PFSK-1 (cell line): ENCODE measurements around the gene MBD2.

Experiments
- FOXP2 ChIP-seq: optimal IDR thresholded peaks from 2 replicates; pipeline ENCODE3; 2011; ENCODE audit warnings: borderline replicate concordance, control low read depth, inconsistent platforms; ENCODE audit not compliant: insufficient read depth; ENCODE audit errors: extremely low read length, extremely low read depth
- POLR2AphosphoS5 ChIP-seq: IDR thresholded peaks from 2 replicates; pipeline ENCODE4 v1.6.1; 2012; ENCODE audit warnings: low read depth, mild to moderate bottlenecking, control low read depth, low read length, moderate library complexity
- REST ChIP-seq, 2 experiments: IDR thresholded peaks; 2 replicates each; pipeline versions ENCODE4 v1.6.1 to v1.8.0; 2011 to 2012; ENCODE audit warnings: low read depth in 2 of 2, low read length in 2 of 2, control low read depth in 1 of 2, inconsistent platforms in 1 of 2, mild to moderate bottlenecking in 1 of 2, moderate library complexity in 1 of 2; ENCODE audit not compliant: insufficient read depth in 1 of 2
- SIN3A ChIP-seq: IDR thresholded peaks from 2 replicates; pipeline ENCODE4 v1.6.1; 2012; ENCODE audit warnings: mild to moderate bottlenecking, low read length, moderate library complexity, borderline replicate concordance; ENCODE audit not compliant: insufficient read depth
- TAF1 ChIP-seq: IDR thresholded peaks from 2 replicates; pipeline ENCODE4 v1.6.1; 2012; ENCODE audit warnings: low read length, control low read depth, borderline replicate concordance; ENCODE audit not compliant: insufficient read depth

Gene MBD2

GRCh38 chr18:54192900-54193299 lies 31.6 kb downstream of the MBD2 start:
- TF ChIP-seq SIN3A (no peak), POLR2AphosphoS5 (no peak), FOXP2 (no peak), REST (IDR thresholded peaks at IDR 0.05; ENCODE audit: insufficient read depth in 1 of 2, low read depth in 2 of 2, low read length in 2 of 2) (no peak), TAF1 (no peak)

GRCh38 chr18:54192415-54192814 lies 32.1 kb downstream of the MBD2 start:
- TF ChIP-seq TAF1 (no peak), FOXP2 (no peak), POLR2AphosphoS5 (no peak), SIN3A (no peak), REST (IDR thresholded peaks at IDR 0.05; ENCODE audit: insufficient read depth in 1 of 2, low read depth in 2 of 2, low read length in 2 of 2) (no peak)

- TF ChIP-seq POLR2AphosphoS5 (no peak), FOXP2 (no peak), TAF1 (no peak), REST (IDR thresholded peaks at IDR 0.05; ENCODE audit: insufficient read depth in 1 of 2, low read depth in 2 of 2, low read length in 2 of 2) (no peak), SIN3A (no peak)
Observed at GRCh38 chr18:54191352-54191751, 33.1 kb downstream of the MBD2 start.

- TF ChIP-seq REST (IDR thresholded peaks at IDR 0.05; ENCODE audit: insufficient read depth in 1 of 2, low read depth in 2 of 2, low read length in 2 of 2) (no peak), SIN3A (no peak), POLR2AphosphoS5 (no peak), FOXP2 (no peak), TAF1 (no peak)
Observed at GRCh38 chr18:54187372-54187771, 37.1 kb downstream of the MBD2 start.

- TF ChIP-seq FOXP2 (no peak), SIN3A (no peak), POLR2AphosphoS5 (no peak), TAF1 (no peak), REST (IDR thresholded peaks at IDR 0.05; ENCODE audit: insufficient read depth in 1 of 2, low read depth in 2 of 2, low read length in 2 of 2) (no peak)
Observed at GRCh38 chr18:54184836-54185235, 39.6 kb downstream of the MBD2 start.
